ENCODE data around the gene TREML2.

Gene TREML2

GRCh38 chr6:41177287-41177686 lies 23.7 kb downstream of the TREML2 start:
- FAIRE-seq (no peak), DNase-seq (ENCODE audit: insufficient read length, low spot score) (no peak)
- no peak for TF ChIP-seq POLR2A (IDR thresholded peaks at IDR 0.05; ENCODE audit: low read depth, low read length)

- FAIRE-seq (no peak), DNase-seq (ENCODE audit: insufficient read length, low spot score) (no peak)
- TF ChIP-seq POLR2A (IDR thresholded peaks at IDR 0.05; ENCODE audit: low read depth, low read length) = no peak
Observed at GRCh38 chr6:41176189-41176588, 24.8 kb downstream of the TREML2 start.

- no peak for TF ChIP-seq POLR2A (IDR thresholded peaks at IDR 0.05; ENCODE audit: low read depth, low read length)
- FAIRE-seq = no peak
- no peak for DNase-seq (ENCODE audit: insufficient read length, low spot score)
Observed at GRCh38 chr6:41175084-41175483, 25.9 kb downstream of the TREML2 start.

- DNase-seq (ENCODE audit: insufficient read length, low spot score) = no peak
- FAIRE-seq = no peak
- no peak for TF ChIP-seq POLR2A (IDR thresholded peaks at IDR 0.05; ENCODE audit: low read depth, low read length)
Observed at GRCh38 chr6:41174610-41175009, 26.3 kb downstream of the TREML2 start.

- FAIRE-seq = no peak
- no peak for DNase-seq (ENCODE audit: insufficient read length, low spot score)
- no peak for TF ChIP-seq POLR2A (IDR thresholded peaks at IDR 0.05; ENCODE audit: low read depth, low read length)
Observed at GRCh38 chr6:41171908-41172307, 29.0 kb downstream of the TREML2 start.

- TF ChIP-seq POLR2A (IDR thresholded peaks at IDR 0.05; ENCODE audit: low read depth, low read length) = no peak
- DNase-seq (ENCODE audit: insufficient read length, low spot score) (no peak), FAIRE-seq (no peak)
Observed at GRCh38 chr6:41170547-41171160, 30.3 kb downstream of the TREML2 start.

- TF ChIP-seq POLR2A (IDR thresholded peaks at IDR 0.05; ENCODE audit: low read depth, low read length) = no peak
- no peak for FAIRE-seq
- no peak for DNase-seq (ENCODE audit: insufficient read length, low spot score)
Observed at GRCh38 chr6:41167173-41167963, 33.6 kb downstream of the TREML2 start.

GRCh38 chr6:41164551-41165120 lies 36.3 kb downstream of the TREML2 start:
- FAIRE-seq (no peak), DNase-seq (ENCODE audit: insufficient read length, low spot score) (no peak)
- TF ChIP-seq POLR2A (IDR thresholded peaks at IDR 0.05; ENCODE audit: low read depth, low read length) = no peak

- TF ChIP-seq POLR2A (IDR thresholded peaks at IDR 0.05; ENCODE audit: low read depth, low read length) = no peak
- DNase-seq (ENCODE audit: insufficient read length, low spot score) (no peak), FAIRE-seq (no peak)
Observed at GRCh38 chr6:41163419-41163717, 37.6 kb downstream of the TREML2 start.

- DNase-seq (ENCODE audit: insufficient read length, low spot score) (no peak), FAIRE-seq (no peak)
- no peak for TF ChIP-seq POLR2A (IDR thresholded peaks at IDR 0.05; ENCODE audit: low read depth, low read length)
Observed at GRCh38 chr6:41162687-41163418, 38.1 kb downstream of the TREML2 start, which contains the start of gene TREM2. Gene TREM2, minus strand, starts transcription at chr6:41163116. Its CDS starts 34 bp downstream, at chr6:41163082.

- no peak for TF ChIP-seq POLR2A (IDR thresholded peaks at IDR 0.05; ENCODE audit: low read depth, low read length)
- no peak for DNase-seq (ENCODE audit: insufficient read length, low spot score)
- no peak for FAIRE-seq
Observed at GRCh38 chr6:41161851-41162552, 38.9 kb downstream of the TREML2 start.

GRCh38 chr6:41161380-41161779 lies 39.6 kb downstream of the TREML2 start:
- DNase-seq (ENCODE audit: insufficient read length, low spot score) = no peak
- TF ChIP-seq POLR2A (IDR thresholded peaks at IDR 0.05; ENCODE audit: low read depth, low read length) = no peak
- FAIRE-seq = no peak

GRCh38 chr6:41160933-41161332 lies 40.0 kb downstream of the TREML2 start:
- DNase-seq (ENCODE audit: insufficient read length, low spot score) (no peak), FAIRE-seq (no peak)
- TF ChIP-seq POLR2A (IDR thresholded peaks at IDR 0.05; ENCODE audit: low read depth, low read length) = no peak
